NB4 (cell line): ENCODE measurements around the gene SPINT3.
A peak's percentile ranks its signal among the peaks of the same experiment; 100 is the strongest.

Experiments used
- MYC ChIP-seq: IDR thresholded peaks from 2 replicates; pipeline ENCODE4 v1.6.1; 2011; ENCODE audit warnings: low read depth, low read length
- POLR2A ChIP-seq: IDR thresholded peaks from 2 replicates; pipeline ENCODE4 v1.6.1; 2011; ENCODE audit warnings: mild to moderate bottlenecking; ENCODE audit not compliant: insufficient read length; ENCODE audit errors: extremely low read depth
- TF ChIP-seq, protein P1 (sequence below): IDR thresholded peaks from one replicate; pipeline ENCODE4 v1.5.1; 2012; ENCODE audit warnings: low read depth, low read length

DNA sequence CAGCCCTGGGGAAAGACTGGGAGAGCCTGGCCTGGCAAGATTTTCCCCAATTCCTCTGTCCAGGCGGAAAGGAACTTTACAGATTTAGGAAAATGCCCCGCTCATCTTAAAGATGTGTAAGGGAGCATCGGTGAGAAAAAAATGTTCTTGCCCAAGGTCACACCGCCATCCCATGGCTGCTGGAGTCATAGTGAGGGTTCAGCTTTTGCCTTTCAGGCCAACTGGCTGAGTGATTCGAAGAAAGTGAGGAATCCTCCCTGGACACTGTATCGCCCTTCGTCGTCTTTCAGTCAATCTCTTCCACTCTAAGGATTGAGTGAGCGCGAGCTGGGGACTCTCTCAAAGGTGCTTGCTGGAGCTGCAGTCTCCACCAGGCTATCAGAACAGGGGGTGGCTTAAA lies 44.5 kb downstream of the SPINT3 start:
- TF ChIP-seq POLR2A = no peak
- TF ChIP-seq, protein P1, sequence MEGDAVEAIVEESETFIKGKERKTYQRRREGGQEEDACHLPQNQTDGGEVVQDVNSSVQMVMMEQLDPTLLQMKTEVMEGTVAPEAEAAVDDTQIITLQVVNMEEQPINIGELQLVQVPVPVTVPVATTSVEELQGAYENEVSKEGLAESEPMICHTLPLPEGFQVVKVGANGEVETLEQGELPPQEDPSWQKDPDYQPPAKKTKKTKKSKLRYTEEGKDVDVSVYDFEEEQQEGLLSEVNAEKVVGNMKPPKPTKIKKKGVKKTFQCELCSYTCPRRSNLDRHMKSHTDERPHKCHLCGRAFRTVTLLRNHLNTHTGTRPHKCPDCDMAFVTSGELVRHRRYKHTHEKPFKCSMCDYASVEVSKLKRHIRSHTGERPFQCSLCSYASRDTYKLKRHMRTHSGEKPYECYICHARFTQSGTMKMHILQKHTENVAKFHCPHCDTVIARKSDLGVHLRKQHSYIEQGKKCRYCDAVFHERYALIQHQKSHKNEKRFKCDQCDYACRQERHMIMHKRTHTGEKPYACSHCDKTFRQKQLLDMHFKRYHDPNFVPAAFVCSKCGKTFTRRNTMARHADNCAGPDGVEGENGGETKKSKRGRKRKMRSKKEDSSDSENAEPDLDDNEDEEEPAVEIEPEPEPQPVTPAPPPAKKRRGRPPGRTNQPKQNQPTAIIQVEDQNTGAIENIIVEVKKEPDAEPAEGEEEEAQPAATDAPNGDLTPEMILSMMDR = peak; percentile 5
- TF ChIP-seq MYC = no peak
